CD4-positive, alpha-beta T cell treated with Interferon gamma for 1 hour (primary cell): Measurements from ENCODE around the gene RPL5.
"Not testable (repeated sequence)": the region's sequence is repeated elsewhere in the genome, so short reads cannot be mapped to it uniquely, and the experiment has no call there.

Experiments used
- DNase-seq: peaks from one replicate; pipeline ENCODE4 v3.0.0-alpha.2; 2020

Gene RPL5

GRCh38 chr1:92831762-92832536 is at the start of gene RPL5:
RPL5 (plus strand) TSS chr1:92832040; CDS start chr1:92832115, 75 bp downstream.
- peak; percentile 96 for DNase-seq

GRCh38 chr1:92783550-92783949 is 48.3 kb upstream of the RPL5 start:
- not testable (repeated sequence) for DNase-seq

GRCh38 chr1:92784021-92784638 is 47.7 kb upstream of the RPL5 start:
- DNase-seq = peak; percentile 8

GRCh38 chr1:92784639-92785500 is 47.0 kb upstream of the RPL5 start, which contains the start of gene EVI5:
EVI5 (minus strand) TSS chr1:92785108; CDS start chr1:92736546, 48,562 bp downstream.
- DNase-seq = peak; percentile 86

- no peak for DNase-seq
Measured at GRCh38 chr1:92786111-92786901, 45.5 kb upstream of the RPL5 start.

GRCh38 chr1:92790081-92790480 is 41.8 kb upstream of the RPL5 start:
- DNase-seq = no peak

GRCh38 chr1:92790867-92791266 is 41.0 kb upstream of the RPL5 start:
- no peak for DNase-seq

GRCh38 chr1:92791487-92792066 is 40.3 kb upstream of the RPL5 start:
- no peak for DNase-seq

- DNase-seq = no peak
Measured at GRCh38 chr1:92792340-92792782, 39.5 kb upstream of the RPL5 start.

- no peak for DNase-seq
Measured at GRCh38 chr1:92795166-92795565, 36.7 kb upstream of the RPL5 start.

GRCh38 chr1:92797297-92797696 is 34.5 kb upstream of the RPL5 start:
- no peak for DNase-seq

- no peak for DNase-seq
Measured at GRCh38 chr1:92797961-92798360, 33.9 kb upstream of the RPL5 start.

- no peak for DNase-seq
Measured at GRCh38 chr1:92803140-92803887, 28.5 kb upstream of the RPL5 start.

GRCh38 chr1:92804721-92805201 is 27.1 kb upstream of the RPL5 start:
- peak; percentile 29 for DNase-seq

GRCh38 chr1:92805216-92805615 is 26.6 kb upstream of the RPL5 start:
- DNase-seq = no peak

- no peak for DNase-seq
Measured at GRCh38 chr1:92808381-92808780, 23.5 kb upstream of the RPL5 start.

- DNase-seq = no peak
Measured at GRCh38 chr1:92816732-92817131, 15.1 kb upstream of the RPL5 start.

- no peak for DNase-seq
Measured at GRCh38 chr1:92817137-92817697, 14.6 kb upstream of the RPL5 start.

GRCh38 chr1:92817986-92818764 is 13.7 kb upstream of the RPL5 start:
- DNase-seq = no peak

GRCh38 chr1:92820024-92820423 is 11.8 kb upstream of the RPL5 start:
- no peak for DNase-seq
